SH-SY5Y (cell line): Measurements from ENCODE around the gene WDR49.

ENCODE experiments used
- GATA2 ChIP-seq: IDR thresholded peaks from 2 replicates; pipeline ENCODE4 v1.6.1; 2011; ENCODE audit warnings: mild to moderate bottlenecking, low read depth, low read length
- GATA3 ChIP-seq: IDR thresholded peaks from 2 replicates; pipeline ENCODE4 v1.6.1; 2011; ENCODE audit warnings: low read depth, mild to moderate bottlenecking, low read length, moderate library complexity

Gene WDR49

GRCh38 chr3:167653760-167654159 lies at the start of gene WDR49:
WDR49 (minus strand) TSS chr3:167653942; CDS start chr3:167653425, 517 bp downstream.
- no peak for TF ChIP-seq GATA3
- TF ChIP-seq GATA2: no peak

- TF ChIP-seq GATA2: no peak
- TF ChIP-seq GATA3: no peak
Measured at GRCh38 chr3:167700926-167701325, 47.2 kb upstream of the WDR49 start.

- TF ChIP-seq GATA3: no peak
- TF ChIP-seq GATA2: no peak
Measured at GRCh38 chr3:167700046-167700445, 46.3 kb upstream of the WDR49 start.

- no peak for TF ChIP-seq GATA3
- TF ChIP-seq GATA2: no peak
Measured at GRCh38 chr3:167694121-167694520, 40.4 kb upstream of the WDR49 start.

GRCh38 chr3:167691366-167691765 lies 37.6 kb upstream of the WDR49 start:
- no peak for TF ChIP-seq GATA2
- TF ChIP-seq GATA3: no peak

- no peak for TF ChIP-seq GATA2
- no peak for TF ChIP-seq GATA3
Measured at GRCh38 chr3:167684388-167684993, 30.7 kb upstream of the WDR49 start.

GRCh38 chr3:167679526-167679925 lies 25.8 kb upstream of the WDR49 start:
- no peak for TF ChIP-seq GATA2
- TF ChIP-seq GATA3: no peak

GRCh38 chr3:167675848-167676247 lies 22.1 kb upstream of the WDR49 start:
- TF ChIP-seq GATA2 (no peak), GATA3 (no peak)

- TF ChIP-seq GATA2 (no peak), GATA3 (no peak)
Measured at GRCh38 chr3:167673221-167673620, 19.5 kb upstream of the WDR49 start.

GRCh38 chr3:167671878-167672427 lies 18.2 kb upstream of the WDR49 start:
- TF ChIP-seq GATA2: no peak

GRCh38 chr3:167669699-167670098 lies 16.0 kb upstream of the WDR49 start:
- TF ChIP-seq GATA3 (no peak), GATA2 (no peak)

GRCh38 chr3:167668651-167669050 lies 14.9 kb upstream of the WDR49 start:
- TF ChIP-seq GATA3 (no peak), GATA2 (no peak)

- TF ChIP-seq GATA2: no peak
- TF ChIP-seq GATA3: no peak
Measured at GRCh38 chr3:167666563-167666962, 12.8 kb upstream of the WDR49 start.

GRCh38 chr3:167662919-167663400 lies 9.2 kb upstream of the WDR49 start:
- TF ChIP-seq GATA3 (no peak), GATA2 (no peak)

GRCh38 chr3:167657684-167658225 lies 4.0 kb upstream of the WDR49 start:
- TF ChIP-seq GATA2 (no peak), GATA3 (no peak)
